ENCODE measurements around the gene GNG12. TPM values are rescaled to one million over a fixed set of nuclear protein-coding genes. Genes with fewer than 3 reads are reported as not detected.

GNG12 gene
- total and polyA plus RNA-seq, 2 donors (not counting 1 experiment from before 2014, with no cell fraction given) = not detected

- Histone ChIP-seq H3K79me2 (ENCODE audit: control insufficient read depth, insufficient read depth, low read length) (no peaks in the 10 kb centered on the region), H2AFZ (ENCODE audit: insufficient read depth, low read depth, low read length, poor library complexity, severe bottlenecking) (no peak overlapping the region), H3K27ac (ENCODE audit: low read length in 2 of 2) (no peak overlapping the region), H3K4me2 (replicated peaks; ENCODE audit: low read depth, low read length, poor library complexity, severe bottlenecking) (no peak overlapping the region), H3K9me3 (ENCODE audit: control extremely low read depth in 1 of 3, control insufficient read depth in 2 of 3, insufficient read depth in 1 of 3, low read length in 2 of 3) (no peaks in the 10 kb centered on the region), H4K20me1 (ENCODE audit: control insufficient read depth, insufficient read depth, low read length, poor library complexity, severe bottlenecking) (no peaks in the 10 kb centered on the region), H3K9ac (ENCODE audit: low read length) (no peak overlapping the region), H3K4me1 (ENCODE audit: control insufficient read depth in 2 of 2, insufficient read depth in 2 of 2, low read length in 2 of 2) (no peaks in the 10 kb centered on the region), H3K27me3 (replicated peaks in 1 of 4; ENCODE audit: control extremely low read depth in 1 of 4, control insufficient read depth in 3 of 4, insufficient read depth in 4 of 4, low read length in 3 of 4) (peaks cover 0 to 7% (median 0%) of the 10 kb centered on the region in 4 experiments), H3K36me3 (replicated peaks in 1 of 2; ENCODE audit: control extremely low read depth in 1 of 2, control insufficient read depth in 1 of 2, extremely low read depth in 1 of 2, insufficient read depth in 2 of 2, low read length in 1 of 2) (no peaks in the 10 kb centered on the region), H3K4me3 (ENCODE audit: control extremely low read depth in 1 of 5, extremely low read depth in 1 of 5, insufficient read depth in 1 of 5, low read depth in 2 of 5, low read length in 4 of 5) (no peak overlapping the region)
- DNase-seq = no peak
- 35% methylated on average over 4 of the region's 6 CpGs for WGBS (ENCODE audit: insufficient coverage)
- H3K9me3 Mint-ChIP-seq (ENCODE audit: insufficient read depth) = no peaks in the 10 kb centered on the region
- no peaks in the 10 kb centered on the region for H3K4me1 Mint-ChIP-seq
- no peaks in the 10 kb centered on the region for H3K27me3 Mint-ChIP-seq
- H3K27ac Mint-ChIP-seq = no peak overlapping the region
- TF ChIP-seq CTCF (IDR thresholded peaks at IDR 0.05) (no peak), EZH2 (IDR thresholded peaks at IDR 0.05; ENCODE audit: borderline replicate concordance, insufficient read depth, low read depth, low read length, poor library complexity, severe bottlenecking) (no peak)
- no peak for ATAC-seq (ENCODE audit: low read depth)
- no peak overlapping the region for H3K4me3 Mint-ChIP-seq
- intact Hi-C loops (cut with micrococcal nuclease) = no loop called here
- ChIA-PET POLR2A (no interaction called here), CTCF (interaction anchor here (1.3 kb wide), 1 partner anchor 41 kb away, joined by 3 read pairs; no protein-coding TSS in a partner anchor)
Observed at GRCh38 chr1:67719329-67720196, 113.7 kb downstream of the GNG12 start.

GRCh38 chr1:67717876-67718275, 115.4 kb downstream of the GNG12 start:
- TF ChIP-seq EZH2 (IDR thresholded peaks at IDR 0.05; ENCODE audit: borderline replicate concordance, insufficient read depth, low read depth, low read length, poor library complexity, severe bottlenecking) (no peak), CTCF (IDR thresholded peaks at IDR 0.05) (no peak)
- intact Hi-C loops (cut with micrococcal nuclease) = no loop called here

More at GRCh38 chr1:67717876-67718275, 115.4 kb downstream of the GNG12 start:
- WGBS (ENCODE audit: insufficient coverage) = 60% methylated on average over 1 of the region's 4 CpGs
- Histone ChIP-seq H3K36me3 (replicated peaks in 1 of 2; ENCODE audit: control extremely low read depth in 1 of 2, control insufficient read depth in 1 of 2, extremely low read depth in 1 of 2, insufficient read depth in 2 of 2, low read length in 1 of 2) (no peaks in the 10 kb centered on the region), H3K27ac (ENCODE audit: low read length in 2 of 2) (no peak overlapping the region), H3K4me3 (ENCODE audit: control extremely low read depth in 1 of 5, extremely low read depth in 1 of 5, insufficient read depth in 1 of 5, low read depth in 2 of 5, low read length in 4 of 5) (no peak overlapping the region), H3K79me2 (ENCODE audit: control insufficient read depth, insufficient read depth, low read length) (no peaks in the 10 kb centered on the region), H3K9ac (ENCODE audit: low read length) (no peak overlapping the region), H3K4me1 (ENCODE audit: control insufficient read depth in 2 of 2, insufficient read depth in 2 of 2, low read length in 2 of 2) (no peaks in the 10 kb centered on the region), H2AFZ (ENCODE audit: insufficient read depth, low read depth, low read length, poor library complexity, severe bottlenecking) (no peak overlapping the region), H4K20me1 (ENCODE audit: control insufficient read depth, insufficient read depth, low read length, poor library complexity, severe bottlenecking) (no peaks in the 10 kb centered on the region), H3K9me3 (ENCODE audit: control extremely low read depth in 1 of 3, control insufficient read depth in 2 of 3, insufficient read depth in 1 of 3, low read length in 2 of 3) (no peaks in the 10 kb centered on the region), H3K4me2 (replicated peaks; ENCODE audit: low read depth, low read length, poor library complexity, severe bottlenecking) (no peak overlapping the region), H3K27me3 (replicated peaks in 1 of 4; ENCODE audit: control extremely low read depth in 1 of 4, control insufficient read depth in 3 of 4, insufficient read depth in 4 of 4, low read length in 3 of 4) (peaks cover 0 to 7% (median 0%) of the 10 kb centered on the region in 4 experiments)
- Mint-ChIP-seq H3K4me1 (peaks cover 1% of the 10 kb centered on the region), H3K4me3 (no peak overlapping the region), H3K27me3 (no peaks in the 10 kb centered on the region), H3K27ac (no peak overlapping the region), H3K9me3 (ENCODE audit: insufficient read depth) (no peaks in the 10 kb centered on the region)
- ChIA-PET CTCF (no interaction called here), POLR2A (no interaction called here)
- no peak for DNase-seq
- no peak for ATAC-seq (ENCODE audit: low read depth)
